ELF-1 (cell line): Measurements from ENCODE around the gene CPN1.
"Not testable (repeated sequence)": the region's sequence is repeated elsewhere in the genome, so short reads cannot be mapped to it uniquely, and the experiment has no call there.

Experiments used
- DNase-seq: peaks from one replicate; pipeline ENCODE4 v3.0.0-alpha.2; 2016; ENCODE audit warnings: low read depth, low spot score

The CPN1 gene

DNA sequence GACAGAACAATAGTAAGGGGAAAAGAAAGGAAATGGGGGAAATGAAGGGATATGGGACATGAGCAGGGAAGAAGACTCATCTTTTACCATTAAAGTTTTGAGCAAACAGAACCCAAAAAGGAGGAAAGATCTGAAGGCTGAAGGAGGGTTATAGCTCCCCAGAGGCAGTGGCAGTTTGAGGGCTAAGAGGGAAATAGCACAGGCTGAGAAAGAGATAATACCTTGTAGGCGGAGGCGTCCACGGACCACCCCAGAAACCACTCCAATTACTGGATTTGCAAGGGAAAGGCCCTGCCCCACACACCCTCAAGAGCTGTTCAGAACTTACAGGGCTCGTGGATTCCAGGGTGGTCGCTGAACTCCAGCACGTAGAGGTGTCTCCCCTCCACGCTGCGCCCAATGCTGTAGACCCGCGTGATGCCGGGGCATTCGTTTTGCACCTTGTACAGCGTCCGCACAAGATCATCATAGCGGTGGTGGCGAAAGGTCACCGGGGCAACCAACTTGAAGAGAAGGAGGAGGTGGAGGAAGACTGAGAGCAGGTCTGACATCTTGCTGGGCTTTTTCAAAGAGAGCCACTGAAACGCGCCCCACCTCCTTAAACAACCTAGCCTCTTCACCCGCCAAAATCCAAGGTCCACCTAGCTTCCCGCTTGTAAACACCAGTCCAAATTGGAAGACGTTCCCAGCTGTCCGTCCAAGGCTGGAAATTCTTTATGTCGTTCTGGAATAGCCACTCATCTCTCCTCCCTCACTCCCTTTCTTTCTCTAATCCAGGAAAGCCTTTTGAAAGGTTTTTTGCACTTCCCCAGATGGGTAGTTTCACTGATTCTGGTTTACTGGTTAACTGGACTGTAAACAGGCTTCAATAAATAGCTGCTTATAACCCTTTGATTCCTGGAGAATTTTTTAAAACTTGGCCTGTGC lies at the start of gene CPN1:
Gene CPN1 (minus strand): TSS at position 795 of the 927 bp plus-strand sequence. CDS start 244 bp downstream, at position 551.
- DNase-seq = no peak

DNA sequence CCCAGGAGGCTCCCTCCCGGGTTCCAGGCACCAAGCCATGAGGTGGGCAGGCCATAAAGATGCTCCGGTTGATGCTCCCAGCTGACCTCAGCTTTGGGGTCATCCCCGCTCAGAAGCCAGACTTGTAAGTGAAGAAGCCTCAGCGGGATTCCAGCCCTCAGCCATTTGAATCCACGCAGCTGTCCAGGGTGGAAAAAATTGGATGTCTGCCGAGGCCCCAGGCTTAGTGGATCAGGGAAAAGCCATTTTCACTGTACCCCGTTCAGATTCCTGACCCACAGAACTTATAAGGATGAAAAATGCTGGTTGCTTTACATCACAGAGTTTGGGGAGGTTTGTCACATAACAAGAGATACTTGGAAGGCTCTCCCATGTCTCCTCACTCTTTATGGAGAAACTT lies 49.2 kb upstream of the CPN1 start:
- no peak for DNase-seq

DNA sequence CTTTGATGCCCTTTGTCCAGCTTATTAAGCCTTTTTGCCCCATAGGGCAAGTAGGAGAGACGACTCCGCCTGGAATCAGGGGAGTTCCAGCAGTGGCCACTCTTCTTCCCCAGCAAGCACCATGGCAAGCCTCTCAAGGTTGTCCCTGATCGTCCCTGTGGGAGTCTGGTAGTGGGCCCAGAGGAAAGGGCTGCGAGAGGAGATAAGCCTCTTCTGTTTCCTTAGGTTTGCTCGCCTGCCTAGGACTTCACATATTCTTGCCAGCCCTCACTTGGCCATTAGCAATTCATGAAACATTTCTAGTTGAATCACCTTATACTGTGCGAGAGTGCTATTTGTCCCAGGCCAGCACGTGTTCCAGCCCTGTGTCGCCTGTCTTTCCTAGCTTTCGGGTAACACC lies 47.8 kb upstream of the CPN1 start:
- no peak for DNase-seq

DNA sequence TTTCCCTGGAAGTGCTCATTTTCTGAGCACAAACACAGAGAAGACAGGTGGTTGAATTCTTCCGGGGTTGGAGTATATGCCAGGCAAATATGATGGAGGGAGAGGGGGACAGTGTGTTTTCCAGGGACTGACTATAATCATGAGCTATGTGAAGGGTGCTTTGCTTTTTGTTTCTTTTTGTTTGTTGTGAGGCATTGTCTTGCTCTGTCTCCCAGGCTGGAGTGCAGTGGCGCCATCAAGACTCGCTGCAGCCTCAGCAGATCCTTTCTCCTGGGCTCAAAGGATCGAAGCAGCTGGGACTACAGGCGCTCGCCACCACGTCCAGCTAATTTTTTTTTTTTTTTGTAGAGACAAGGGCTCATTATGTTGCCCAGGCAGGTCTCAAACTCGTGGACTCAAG lies 47.3 kb upstream of the CPN1 start:
- no peak for DNase-seq

DNA sequence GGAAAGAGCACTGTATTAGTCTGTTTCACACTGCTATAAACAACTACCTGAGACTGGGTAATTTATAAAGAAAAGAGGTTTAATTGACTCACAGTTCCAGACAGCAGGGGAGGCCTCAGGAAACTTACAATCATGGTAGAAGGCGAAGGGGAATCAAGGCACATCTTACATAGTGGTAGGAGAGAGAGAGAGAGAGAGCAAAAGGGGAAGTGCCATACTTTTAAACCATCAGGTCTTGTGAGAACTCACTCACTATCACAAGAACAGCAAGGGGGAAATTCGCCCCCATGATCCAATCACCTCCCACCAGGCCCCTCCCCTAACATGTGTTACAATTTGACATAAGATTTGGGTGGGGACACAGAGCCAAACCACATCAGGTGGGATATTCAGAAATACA lies 43.7 kb upstream of the CPN1 start:
- DNase-seq = not testable (repeated sequence)

DNA sequence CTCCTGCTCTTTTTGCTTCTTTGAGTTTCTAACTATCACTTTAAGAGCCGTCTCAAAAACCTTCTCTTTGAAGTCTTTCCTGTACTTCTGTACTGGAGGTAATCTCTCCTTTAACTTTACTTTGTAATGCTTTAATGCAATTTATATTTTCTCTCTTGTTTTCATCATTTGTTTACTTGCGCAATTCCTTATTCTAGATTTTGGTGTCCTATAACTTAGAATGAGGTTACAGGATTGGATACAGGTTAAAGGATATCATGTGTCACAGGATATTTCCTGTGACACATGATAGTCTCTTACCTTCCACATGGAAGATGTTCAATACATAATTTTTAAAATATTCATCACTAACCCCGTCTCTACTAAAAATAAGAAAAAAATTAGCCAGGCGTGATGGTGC lies 42.4 kb upstream of the CPN1 start:
- no peak for DNase-seq

DNA sequence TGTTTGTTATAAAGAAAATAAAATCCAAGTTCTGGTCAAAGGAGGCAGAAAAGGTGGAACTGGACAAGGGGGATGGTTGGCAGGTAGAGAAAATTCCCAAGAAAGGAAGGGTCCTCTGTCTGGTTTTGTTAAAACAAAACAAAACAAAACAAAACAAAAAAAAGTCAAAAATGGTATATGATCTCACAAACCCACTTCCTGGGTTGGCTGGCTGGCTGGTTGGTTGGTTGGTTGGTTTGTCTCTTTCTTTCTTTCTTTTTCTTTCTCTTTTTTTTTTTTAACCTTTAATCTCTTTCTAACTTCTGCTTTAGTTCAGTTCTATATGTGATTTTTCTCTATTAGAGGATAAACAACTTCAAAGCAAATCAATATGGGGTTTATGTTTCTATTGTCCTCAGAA lies 41.1 kb upstream of the CPN1 start:
- no peak for DNase-seq

DNA sequence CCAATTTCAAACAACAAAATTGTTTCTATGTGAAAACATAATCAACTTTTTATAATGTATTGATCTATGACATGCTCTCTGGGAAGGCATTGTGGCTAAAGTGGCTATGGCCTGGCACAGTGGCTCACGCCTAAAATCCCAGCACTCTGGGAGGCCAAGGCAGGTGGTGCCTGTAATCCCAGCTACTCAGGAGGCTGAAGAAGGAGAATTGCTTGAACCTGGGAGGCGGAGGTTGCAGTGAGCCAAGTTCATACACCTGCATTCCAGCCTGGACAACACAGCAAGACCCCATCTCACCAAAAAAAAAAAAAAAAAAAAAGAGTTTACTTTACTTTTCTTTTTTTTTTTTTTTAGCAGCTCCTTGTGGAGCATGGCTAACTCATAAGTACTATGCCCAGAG lies 38.9 kb upstream of the CPN1 start:
- DNase-seq = no peak

DNA sequence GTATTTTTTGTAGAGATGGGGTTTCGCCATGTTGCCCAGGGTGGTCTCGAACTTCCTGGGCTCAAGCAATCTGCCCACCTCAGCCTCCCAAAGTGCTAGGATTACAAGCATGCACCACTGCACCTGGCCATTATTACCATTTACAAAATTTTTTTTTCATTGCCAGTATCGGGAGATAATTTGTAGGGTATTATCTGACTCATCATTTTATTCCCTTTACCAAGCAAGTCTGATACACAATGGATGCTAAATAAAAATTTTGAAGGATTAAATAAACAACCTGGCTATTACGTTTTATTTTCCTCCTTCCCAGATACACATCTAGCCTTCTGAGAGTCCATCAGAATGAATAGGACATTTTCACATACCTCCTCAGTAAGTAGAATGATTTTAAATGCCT lies 38.1 kb upstream of the CPN1 start:
- no peak for DNase-seq

DNA sequence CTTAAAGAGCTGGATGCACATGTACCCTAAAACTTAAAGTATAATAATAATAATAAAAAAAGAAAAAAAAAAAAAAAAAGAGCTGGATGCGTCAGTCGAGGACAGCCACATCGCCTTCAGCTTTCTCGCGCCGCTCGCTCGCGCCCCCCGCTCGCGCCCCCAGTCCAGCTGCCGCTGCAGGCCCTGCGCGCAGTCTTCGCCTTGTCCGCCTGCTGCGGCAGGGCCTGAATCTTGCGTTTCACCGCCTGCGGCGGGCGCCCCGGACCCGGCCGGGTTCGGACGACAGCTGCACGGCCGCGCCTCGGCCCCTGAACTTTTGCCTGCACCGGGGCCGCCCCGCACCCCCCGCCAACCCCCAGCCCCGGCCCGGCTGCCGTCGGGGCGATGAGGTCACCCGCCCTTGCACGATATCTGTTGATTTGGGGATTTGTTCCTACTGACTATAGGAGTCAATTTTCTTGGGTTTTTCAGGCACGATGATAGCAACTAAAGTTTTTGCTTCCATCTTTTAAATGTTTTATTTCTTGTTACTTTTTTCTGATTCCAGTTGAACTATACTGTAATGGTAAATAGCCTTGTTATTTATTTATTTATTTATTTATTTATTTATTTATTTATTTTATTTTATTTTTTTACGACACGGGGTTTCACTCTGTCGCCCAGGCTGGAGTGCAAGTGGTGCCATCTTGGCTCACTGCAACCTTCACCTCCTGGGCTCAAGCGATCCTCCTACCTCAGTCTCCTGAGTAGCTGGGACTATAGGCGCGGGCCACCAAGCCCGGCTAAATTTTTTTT lies 33.5 kb upstream of the CPN1 start:
- peak; percentile 23 for DNase-seq

DNA sequence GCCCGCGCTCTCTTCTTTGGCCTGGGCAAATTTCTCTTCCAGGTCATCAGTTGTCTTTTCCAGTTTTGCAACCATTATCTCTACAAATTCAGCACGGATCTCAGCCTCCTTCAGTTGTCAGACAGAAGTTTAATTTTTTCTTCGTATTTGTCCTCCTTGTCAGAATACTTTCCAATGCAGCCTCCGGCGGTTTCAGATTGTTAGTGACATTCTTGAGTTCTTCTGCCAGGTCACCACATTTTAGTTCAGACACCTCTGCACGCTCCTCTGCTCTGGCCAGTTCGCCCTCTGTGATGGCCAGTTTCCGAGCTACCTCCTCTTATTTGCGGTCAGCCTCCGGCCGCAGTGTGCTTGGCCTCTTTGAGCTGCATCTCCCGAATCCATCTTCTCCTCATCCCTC lies 32.8 kb upstream of the CPN1 start:
- DNase-seq = no peak

DNA sequence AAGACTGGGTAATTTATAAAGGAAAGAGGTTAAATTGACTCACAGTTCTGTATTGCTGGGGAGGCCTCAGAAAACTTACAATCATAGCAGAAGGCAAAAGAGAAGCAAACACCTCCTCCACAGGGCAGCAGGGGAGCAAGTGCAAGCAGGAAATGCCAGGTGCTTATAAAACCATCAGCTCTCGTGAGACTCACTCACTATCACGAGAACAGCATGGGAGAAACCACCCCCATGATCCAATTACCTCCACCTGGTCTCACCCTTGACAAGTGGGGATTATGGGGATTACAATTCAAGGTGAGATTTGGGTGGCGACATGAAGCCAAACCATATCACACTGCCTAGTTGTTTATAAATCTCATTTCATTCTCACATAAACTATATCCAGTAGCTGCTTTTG lies 28.0 kb upstream of the CPN1 start:
- DNase-seq = no peak

DNA sequence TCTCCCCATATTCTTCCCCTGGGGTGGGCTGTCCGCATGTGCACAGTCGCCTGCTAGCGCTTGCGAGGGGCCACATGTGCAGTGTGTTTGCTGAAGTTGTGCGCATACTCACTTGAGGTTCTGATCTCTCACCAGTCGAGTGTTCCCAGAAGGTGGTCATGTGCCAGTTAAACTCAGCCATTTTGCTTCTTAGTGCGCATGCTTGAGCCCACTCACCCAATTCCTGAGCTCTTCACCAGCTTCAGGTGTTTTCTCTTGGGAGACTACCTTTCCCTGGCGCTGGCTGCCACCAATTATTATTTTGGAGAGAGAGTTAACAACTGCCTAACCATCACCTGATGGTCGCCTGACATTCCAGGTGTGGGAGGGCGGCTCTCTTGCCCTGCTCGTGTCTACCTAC lies 25.2 kb upstream of the CPN1 start:
- no peak for DNase-seq

DNA sequence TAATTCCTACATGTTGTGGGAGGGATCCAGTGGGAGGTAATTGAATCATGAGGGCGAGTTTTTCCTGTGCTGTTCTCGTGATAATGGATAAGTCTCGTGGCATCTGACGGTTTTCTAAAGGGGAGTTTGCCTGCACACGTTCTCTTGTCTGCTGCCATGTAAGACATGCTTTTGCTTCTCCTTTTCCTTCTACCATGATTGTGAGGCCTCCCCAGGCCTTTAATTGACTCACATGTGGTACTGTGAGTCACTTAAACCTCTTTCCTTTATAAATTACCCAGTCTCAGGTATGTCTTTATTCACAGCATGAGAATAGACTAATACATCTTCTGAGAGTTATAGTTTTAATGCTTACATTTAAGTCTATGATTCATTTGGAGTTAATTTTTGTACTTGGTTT lies 22.6 kb upstream of the CPN1 start:
- no peak for DNase-seq

DNA sequence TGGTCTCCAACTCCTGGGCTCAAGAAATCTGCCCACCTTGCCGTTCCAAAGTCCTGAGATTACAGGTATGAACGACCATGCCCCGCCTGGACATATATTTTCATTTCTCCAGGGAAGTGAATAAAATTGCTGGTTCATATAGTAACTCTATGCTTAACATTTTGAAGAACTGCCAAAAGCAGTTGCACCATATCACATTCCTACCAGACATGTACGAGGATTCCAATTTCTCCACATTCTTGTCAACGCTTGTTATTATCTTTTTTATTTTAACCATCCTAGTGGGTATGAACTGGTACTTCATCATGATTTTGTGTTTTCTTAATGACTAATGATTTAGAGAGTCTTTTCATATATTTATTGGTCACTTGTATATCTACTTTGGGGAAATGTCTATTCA lies 21.9 kb upstream of the CPN1 start:
- no peak for DNase-seq

DNA sequence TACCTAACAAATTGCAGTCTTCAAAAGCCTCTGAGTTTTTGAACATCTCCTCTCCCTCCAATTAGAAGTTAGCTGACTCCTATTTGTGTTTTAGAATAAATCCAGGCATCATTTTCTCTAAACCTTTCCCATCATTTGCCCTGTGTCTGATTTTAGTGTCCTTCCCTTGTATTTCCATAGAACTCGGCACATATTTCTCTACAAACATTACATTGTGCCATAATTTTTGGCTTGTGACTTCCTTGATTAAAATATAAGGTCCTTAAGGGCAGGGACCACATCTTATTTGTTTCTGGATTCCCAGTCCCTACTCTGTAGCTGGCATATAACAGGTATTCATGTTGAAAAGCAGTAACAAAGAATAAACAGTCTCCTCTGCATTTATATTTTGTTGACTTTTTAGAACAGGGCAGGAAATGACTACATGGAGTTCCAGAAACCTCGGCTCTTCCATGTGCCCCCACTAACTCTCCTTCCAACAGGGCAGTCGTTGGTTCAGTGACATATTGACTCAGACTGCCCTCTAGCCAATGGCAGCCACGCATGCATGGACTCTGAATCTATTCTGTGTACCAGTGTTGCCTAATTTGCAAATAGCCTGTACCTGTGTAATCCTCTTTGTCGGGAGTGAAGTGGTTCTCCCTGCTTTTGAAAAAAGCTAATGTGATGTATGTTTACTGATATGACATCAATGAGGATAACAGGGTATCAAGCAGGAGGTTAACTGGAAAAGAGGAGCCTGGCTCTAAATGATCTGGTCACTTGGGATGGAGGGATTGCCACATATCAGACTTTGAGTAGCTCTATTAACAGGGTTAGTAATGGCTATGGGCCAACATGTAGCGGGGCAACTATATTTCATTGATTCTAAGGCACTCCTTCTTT lies 19.8 kb upstream of the CPN1 start:
- no peak for DNase-seq

DNA sequence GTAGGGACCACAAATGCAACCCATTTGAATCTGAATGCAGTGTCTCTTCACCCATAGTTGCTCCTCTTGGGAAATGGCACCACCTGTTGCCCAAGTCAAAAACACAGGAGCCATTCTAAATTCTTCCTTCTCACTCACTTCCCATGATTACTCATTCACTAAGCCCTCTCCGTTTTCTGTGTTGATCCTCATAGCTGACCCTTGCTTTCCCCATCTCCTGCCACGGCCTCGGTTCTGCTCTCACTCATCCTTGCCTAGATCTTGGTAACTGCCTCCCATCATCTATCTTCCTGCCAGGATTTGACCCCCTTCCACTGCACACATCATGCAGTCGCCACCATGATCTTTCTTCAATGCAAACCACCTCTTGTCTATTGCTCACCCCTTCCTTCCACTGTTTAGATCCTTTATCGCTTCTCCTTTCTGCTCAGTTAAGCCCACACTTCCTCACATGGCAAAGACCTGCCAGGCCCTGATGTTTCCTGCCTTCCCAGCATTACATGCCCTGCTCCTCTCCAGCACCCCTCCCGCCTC lies 19.0 kb upstream of the CPN1 start:
- peak; percentile 30 for DNase-seq

DNA sequence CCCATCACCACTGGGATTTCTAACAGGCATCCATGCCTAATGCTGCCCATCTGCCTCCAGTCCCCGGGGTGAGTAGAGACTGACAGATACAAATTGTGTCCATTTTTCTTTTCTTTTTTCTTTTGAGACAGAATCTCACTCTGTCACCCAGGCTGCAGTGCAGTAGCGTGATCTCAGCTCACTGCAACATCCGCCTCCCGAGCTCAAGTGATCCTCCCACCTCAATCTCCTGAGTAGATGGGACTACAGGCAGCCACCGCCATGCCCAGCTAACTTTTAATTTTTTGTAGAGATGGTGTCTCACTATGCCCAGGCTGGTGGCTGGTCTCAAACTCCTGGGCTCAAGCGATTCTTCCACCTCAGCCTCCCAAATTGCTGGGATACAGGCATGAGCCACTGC lies 7.6 kb upstream of the CPN1 start:
- DNase-seq = no peak

DNA sequence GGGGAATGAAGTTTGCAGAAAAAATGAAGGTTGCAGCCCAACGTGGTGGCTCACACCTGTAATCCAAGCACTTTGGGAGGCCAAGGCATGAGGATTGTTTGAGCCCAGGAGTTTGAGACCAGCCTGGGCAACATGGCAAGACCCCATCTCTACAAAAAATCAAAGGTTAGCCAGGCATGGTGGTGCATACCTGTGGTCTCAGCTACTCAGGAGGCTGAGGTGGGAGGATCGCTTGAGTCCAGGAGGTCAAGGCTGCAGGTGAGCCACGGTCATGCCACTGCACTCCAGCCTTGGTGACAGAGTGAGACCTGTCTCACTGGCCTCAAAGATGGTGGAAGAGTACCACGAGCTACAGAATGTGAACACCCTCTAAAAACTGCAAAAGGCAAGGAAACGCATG lies 5.0 kb upstream of the CPN1 start:
- DNase-seq = not testable (repeated sequence)

DNA sequence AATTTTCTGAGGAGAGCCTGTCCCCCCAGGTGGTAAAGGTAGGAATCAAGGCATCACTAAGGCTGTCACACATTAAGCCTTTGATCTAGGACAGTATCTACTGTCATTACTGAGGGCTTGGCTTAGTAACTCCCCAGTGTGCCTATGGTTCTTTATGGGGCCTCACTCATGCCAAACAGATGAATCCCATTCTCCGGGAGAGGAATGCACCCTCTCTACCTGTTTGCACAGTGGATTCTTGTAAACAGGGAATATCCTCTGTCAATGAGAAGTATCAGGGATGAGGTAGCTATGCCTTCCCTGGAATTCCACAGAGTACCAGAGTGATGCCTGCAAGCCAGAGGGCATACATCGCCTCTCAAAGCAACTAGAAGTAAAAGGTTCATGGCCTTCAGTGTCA lies 3.9 kb upstream of the CPN1 start:
- no peak for DNase-seq

DNA sequence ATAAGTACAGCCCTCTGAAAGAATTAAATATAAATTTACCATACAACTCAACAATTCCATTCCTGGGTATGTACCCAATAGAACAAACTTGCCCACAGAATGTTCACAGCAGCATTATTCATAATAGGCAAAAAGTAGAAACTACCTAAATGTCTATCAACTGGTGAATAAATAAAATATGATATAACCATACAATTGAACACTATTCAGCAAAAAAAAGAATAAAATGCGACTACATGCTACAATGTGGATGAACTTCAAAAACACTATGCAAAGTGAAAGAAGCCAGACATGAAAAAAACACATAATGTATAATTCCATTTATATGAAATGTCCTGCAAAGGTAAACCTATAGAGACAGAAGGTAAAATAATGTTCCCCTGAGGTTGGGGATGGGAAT lies 2.0 kb upstream of the CPN1 start:
- DNase-seq = no peak

DNA sequence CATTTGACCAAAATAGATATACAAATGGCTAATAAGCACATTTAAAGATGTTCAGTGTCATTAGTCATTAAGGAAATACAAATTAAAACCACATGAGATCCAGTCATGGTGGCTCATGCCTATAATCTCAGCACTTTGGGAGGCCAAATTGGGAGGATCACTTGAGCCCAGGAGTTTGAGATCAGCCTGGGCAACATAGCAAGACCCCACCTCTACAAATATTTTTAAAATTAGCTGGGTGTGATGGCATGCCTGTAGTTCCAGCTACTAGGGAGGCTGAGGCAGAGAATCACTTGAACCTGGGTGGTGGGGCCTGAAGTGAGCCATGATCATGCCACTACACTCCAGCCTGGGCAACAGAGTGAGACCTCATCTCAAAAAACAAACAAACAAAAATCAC lies 607 bp upstream of the CPN1 start:
- DNase-seq = not testable (repeated sequence)
